Muscle of back (tissue), 11 donors: ENCODE data around the gene CYP2A6. TPM values are rescaled to one million over a fixed set of nuclear protein-coding genes. Genes with fewer than 3 reads are reported as not detected.
A peak's percentile ranks its signal among the peaks of the same experiment; 100 is the strongest.
"Not testable (repeated sequence)": the region's sequence is repeated elsewhere in the genome, so short reads cannot be mapped to it uniquely, and the experiment has no call there.

Source experiments
- DNase-seq, 3 donors: peaks; one replicate each; pipeline versions ENCODE4 v3.0.0 to v3.0.0-alpha.2; 2013
- polyA plus RNA-seq, 10 donors: library from polyadenylated mRNA; unstranded; fragments of 120-200 nt; gene quantifications; one replicate each; pipeline ENCODE4 v1.2.1, GENCODE V29; 2013; ENCODE audit not compliant: insufficient read length in 10 of 10

CYP2A6 gene
- polyA plus RNA-seq, 10 donors, result 0.18 to 0.29 (median 0.24) TPM; not detected in 7

- peak in 2 of 3 donors; percentile 64 to 79 for DNase-seq
These were observed 31.5 kb downstream of the CYP2A6 start for GRCh38 chr19:40818480-40819399.

DNA sequence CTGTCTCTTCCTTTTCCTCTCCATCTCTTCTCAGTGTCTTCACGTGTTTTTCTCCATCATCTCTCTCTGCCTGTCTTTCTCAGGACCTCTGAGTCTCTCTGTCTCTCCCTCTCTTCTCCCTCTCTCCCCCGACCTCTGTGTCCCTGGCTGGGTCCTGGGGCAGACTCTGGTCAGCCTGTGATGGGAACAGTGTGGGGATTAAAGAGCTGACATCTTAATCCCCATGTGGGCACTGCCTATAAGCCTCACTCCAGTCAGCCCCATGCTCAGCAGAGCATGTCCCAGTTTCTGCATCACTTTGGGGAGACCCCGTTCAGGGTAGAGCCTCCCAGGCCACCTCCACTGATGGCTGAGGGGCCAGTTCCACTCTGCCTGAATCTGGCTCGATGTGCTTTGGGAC, 35.0 kb downstream of the CYP2A6 start:
- DNase-seq, result no peak

GRCh38 chr19:40813182-40813581, 37.1 kb downstream of the CYP2A6 start:
- DNase-seq, result no peak

- DNase-seq, result not testable (repeated sequence)
These were observed 37.7 kb downstream of the CYP2A6 start for GRCh38 chr19:40812571-40812970.

- no peak for DNase-seq
These were observed 38.5 kb downstream of the CYP2A6 start for GRCh38 chr19:40811478-40812341.

GRCh38 chr19:40810649-40811408, 39.4 kb downstream of the CYP2A6 start:
- peak; percentile 58 to 93 (median 68) for DNase-seq

DNA sequence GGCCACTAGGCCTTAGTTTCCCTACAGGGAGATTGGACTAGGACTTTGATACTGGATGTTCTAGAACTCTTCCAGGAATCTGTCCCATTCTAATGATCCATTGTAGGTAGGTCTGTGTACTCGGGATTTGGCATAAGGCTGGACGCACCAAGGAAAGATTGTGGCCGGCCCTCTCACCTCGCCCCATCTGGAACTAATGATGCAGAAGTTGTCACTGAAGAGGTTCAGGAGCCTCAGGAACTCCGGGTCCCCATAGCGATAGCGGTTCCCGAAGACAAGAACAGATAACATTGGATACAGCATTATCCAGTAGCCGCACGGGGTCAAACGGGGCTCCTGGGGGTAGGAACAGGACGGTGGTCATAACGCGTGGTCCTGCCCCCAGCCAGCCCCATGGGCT, 40.1 kb downstream of the CYP2A6 start:
- no peak for DNase-seq

- DNase-seq, result no peak
These were observed 40.7 kb downstream of the CYP2A6 start for GRCh38 chr19:40809358-40810086.

DNA sequence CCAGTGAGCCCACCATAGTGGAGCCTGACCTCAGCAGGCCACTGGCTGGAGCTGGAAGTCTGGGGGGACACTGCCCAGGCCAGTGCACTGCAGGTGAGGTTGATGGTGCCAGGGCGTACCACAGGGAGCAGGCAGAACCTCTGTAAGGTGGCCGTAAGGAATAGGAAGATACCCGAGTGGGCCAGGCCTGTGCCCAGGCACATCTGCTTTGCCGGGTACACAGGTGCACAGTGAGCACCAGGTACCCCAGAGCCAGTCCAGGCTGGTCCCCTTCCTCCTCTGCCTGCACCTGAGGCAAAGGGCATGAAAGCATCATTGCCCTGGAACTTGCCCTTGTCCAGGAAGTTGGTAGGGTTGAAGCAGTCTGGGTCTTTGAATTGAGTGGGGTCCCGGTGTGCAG, 41.8 kb downstream of the CYP2A6 start:
- no peak for DNase-seq

DNA sequence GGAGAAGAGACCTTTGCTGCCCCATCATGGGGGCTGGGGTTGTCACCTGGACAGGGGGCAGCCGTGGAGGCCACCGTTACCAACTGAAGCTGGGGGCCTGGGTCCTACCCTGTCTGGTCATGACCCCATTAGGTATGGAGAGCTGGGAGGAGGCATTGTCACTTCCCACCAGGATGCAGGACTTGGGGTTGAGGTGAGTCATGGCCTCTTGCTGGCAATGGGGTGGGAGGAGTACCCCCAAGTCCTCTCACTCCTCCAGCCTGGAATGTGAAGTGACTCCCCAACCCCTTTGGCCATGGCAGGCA, 42.3 kb downstream of the CYP2A6 start:
- DNase-seq, result no peak

DNA sequence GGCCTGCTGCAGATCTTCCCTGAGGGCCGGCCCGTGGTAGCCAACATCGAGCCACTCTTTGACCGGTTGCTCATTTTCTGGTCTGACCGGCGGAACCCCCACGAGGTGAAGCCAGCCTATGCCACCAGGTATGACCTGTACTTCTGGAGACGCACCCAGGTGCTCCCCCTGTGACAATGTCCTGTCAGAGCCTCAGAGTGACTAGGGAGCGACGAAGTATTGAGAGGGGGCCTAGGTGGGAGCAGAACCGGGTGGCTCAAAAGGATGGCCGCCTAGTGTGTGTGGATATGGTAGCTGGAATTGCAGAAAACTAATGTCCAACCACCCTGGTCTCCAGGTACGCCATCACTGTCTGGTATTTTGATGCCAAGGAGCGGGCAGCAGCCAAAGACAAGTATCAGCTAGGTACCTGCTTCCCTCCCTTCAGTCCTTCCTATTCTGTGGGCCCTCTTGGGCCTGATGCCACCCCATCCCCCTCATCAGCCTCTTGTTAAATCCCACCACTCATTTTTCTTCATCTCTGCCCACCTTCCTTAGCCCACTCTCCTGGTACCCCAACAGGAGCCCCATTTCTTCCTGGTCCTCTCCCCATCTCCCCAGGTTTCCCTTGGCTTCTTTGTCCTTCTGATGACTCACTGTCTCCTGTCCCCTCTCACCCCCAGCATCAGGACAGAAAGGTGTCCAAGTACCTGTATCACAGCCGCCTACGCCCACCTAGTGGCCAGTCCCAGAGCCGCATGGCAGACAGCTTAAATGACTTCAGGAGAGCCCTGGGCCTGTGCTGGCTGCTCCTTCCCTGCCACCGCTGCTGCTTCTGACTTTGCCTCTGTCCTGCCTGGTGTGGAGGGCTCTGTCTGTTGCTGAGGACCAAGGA, 42.9 kb downstream of the CYP2A6 start:
- DNase-seq, result no peak

- peak; percentile 86 to 94 (median 93) for DNase-seq
These were observed 43.7 kb downstream of the CYP2A6 start for GRCh38 chr19:40806423-40807146.

DNA sequence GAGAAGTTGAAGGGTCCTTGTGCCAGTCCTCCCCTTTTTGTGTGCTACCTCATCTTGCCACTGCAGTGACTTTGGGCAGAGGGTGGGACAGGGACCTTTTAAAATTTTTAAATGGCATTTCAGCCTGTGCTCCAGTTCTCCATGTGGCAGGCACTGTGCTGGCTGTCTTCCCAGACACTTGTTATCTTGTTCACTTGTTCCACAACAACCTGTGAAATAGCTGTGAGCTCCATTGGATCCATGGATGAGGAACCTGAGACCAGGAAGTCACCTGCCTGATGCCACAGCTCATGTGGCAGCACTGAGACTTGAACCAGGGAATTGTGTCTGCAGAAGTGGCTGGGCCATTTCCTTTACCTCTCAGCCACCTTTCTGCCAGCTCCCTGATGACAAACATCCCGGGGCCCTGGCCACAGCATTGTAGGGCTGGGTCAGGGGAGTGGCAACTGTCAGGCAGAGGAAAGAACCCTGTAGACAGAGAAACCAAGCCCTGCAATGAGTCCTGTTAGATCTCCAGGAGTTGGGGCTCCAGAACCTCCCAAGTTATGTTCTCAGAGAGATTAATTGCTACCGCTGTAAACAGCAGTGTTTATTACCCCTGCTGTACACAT, 44.9 kb downstream of the CYP2A6 start:
- DNase-seq, result no peak

DNA sequence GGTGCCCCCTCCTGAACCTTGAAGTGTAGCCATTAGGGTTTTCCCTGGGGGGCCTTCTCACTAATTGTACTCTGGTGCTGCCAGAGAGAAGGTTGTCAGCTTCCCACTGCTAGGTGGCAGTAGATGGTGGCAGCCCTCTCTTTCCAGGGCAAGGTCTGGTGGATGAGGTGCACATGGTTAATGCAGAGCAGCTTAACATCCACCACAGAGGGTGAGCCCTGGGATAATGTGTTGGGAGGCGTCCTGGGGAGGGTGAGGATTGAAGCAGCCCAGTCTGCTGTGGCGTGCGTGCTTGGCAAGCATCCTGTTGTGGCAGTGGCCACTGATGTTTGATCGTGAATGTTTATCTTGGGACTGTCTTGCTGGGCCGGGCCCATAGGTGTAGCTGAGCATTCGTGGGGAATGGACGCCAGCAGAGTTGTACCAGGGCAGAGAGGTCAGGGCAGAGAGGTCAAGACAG, 45.4 kb downstream of the CYP2A6 start:
- no peak for DNase-seq

- DNase-seq, result no peak
These were observed 46.1 kb downstream of the CYP2A6 start for GRCh38 chr19:40803857-40804782.

- no peak for DNase-seq
These were observed 46.9 kb downstream of the CYP2A6 start for GRCh38 chr19:40803170-40803856.
